ENCODE measurements around the gene SCUBE3.

GRCh38 chr6:35272005-35272404 lies 58.2 kb downstream of the SCUBE3 start:
- no peak for TF ChIP-seq POLR2AphosphoS5 (IDR thresholded peaks at IDR 0.05)
- TF ChIP-seq, protein P1, sequence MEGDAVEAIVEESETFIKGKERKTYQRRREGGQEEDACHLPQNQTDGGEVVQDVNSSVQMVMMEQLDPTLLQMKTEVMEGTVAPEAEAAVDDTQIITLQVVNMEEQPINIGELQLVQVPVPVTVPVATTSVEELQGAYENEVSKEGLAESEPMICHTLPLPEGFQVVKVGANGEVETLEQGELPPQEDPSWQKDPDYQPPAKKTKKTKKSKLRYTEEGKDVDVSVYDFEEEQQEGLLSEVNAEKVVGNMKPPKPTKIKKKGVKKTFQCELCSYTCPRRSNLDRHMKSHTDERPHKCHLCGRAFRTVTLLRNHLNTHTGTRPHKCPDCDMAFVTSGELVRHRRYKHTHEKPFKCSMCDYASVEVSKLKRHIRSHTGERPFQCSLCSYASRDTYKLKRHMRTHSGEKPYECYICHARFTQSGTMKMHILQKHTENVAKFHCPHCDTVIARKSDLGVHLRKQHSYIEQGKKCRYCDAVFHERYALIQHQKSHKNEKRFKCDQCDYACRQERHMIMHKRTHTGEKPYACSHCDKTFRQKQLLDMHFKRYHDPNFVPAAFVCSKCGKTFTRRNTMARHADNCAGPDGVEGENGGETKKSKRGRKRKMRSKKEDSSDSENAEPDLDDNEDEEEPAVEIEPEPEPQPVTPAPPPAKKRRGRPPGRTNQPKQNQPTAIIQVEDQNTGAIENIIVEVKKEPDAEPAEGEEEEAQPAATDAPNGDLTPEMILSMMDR (IDR thresholded peaks at IDR 0.05 in 8 of 11, conservative IDR thresholded peaks at IDR 0.05 in 3 of 11): no peak
- no peak for TF ChIP-seq POLR2A (IDR thresholded peaks at IDR 0.05)
